IMR-90 (cell line): ENCODE measurements around the gene SNAPC4.

Source experiments
- CHD1 ChIP-seq: IDR thresholded peaks from 2 replicates; pipeline ENCODE4 v1.6.1; 2012; ENCODE audit warnings: low read depth, low read length, improper control_type of control experiment
- CTCF ChIP-seq: conservative IDR thresholded peaks from 2 replicates; pipeline ENCODE4 v1.5.1; 2012; ENCODE audit warnings: mild to moderate bottlenecking, low read depth, low read length, improper control_type of control experiment
- POLR2A ChIP-seq: IDR thresholded peaks from 2 replicates; pipeline ENCODE4 v1.6.1; 2012; ENCODE audit warnings: mild to moderate bottlenecking, low read depth, low read length

GRCh38 chr9:136416914-136417313, 16.9 kb upstream of the SNAPC4 start:
- TF ChIP-seq CHD1 (no peak), CTCF (no peak), POLR2A (no peak)
